Measurements from ENCODE around the gene GPRC5D. TPM values are rescaled to one million over a fixed set of nuclear protein-coding genes. Genes with fewer than 3 reads are reported as not detected.

Gene GPRC5D
- total and polyA plus RNA-seq, 2 donors (not counting 1 experiment from before 2014, with no cell fraction given) = 0.35 TPM; not detected in 1

DNA sequence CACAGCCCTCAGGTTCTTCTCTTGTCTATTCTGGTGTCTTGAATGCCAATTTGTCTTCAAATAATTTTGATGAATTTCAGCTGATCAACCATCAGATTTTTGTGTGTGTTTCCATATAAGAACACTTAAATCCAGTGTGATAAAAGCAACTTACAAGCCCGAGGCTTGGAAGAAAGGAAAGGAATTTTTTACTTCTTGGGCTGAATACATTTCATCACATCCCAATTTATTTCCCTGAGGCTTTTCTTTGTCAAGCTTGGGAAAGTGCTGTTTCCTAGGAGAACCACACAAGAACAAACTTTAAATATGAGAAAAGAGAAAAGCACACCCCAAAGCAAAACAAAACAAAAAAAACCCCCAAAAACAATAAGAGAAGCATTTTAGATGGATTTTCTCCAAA lies 26.6 kb downstream of the GPRC5D start:
- TF ChIP-seq, protein P1, sequence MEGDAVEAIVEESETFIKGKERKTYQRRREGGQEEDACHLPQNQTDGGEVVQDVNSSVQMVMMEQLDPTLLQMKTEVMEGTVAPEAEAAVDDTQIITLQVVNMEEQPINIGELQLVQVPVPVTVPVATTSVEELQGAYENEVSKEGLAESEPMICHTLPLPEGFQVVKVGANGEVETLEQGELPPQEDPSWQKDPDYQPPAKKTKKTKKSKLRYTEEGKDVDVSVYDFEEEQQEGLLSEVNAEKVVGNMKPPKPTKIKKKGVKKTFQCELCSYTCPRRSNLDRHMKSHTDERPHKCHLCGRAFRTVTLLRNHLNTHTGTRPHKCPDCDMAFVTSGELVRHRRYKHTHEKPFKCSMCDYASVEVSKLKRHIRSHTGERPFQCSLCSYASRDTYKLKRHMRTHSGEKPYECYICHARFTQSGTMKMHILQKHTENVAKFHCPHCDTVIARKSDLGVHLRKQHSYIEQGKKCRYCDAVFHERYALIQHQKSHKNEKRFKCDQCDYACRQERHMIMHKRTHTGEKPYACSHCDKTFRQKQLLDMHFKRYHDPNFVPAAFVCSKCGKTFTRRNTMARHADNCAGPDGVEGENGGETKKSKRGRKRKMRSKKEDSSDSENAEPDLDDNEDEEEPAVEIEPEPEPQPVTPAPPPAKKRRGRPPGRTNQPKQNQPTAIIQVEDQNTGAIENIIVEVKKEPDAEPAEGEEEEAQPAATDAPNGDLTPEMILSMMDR (conservative IDR thresholded peaks at IDR 0.05 in 1 of 2, IDR thresholded peaks at IDR 0.05 in 1 of 2; ENCODE audit: low read depth in 1 of 2, low read length in 2 of 2) = no peak
- no peak for TF ChIP-seq EZH2 (IDR thresholded peaks at IDR 0.05; ENCODE audit: low read length, missing control alignments)
- H3K36me3 ChIP-seq (ENCODE audit: control insufficient read depth, insufficient read depth, low read length) = no peaks in the 10 kb centered on the region
- H2AFZ ChIP-seq (ENCODE audit: low read length) = no peak overlapping the region
- H4K20me1 ChIP-seq (ENCODE audit: control insufficient read depth, extremely low read depth, insufficient read depth, low read length) = no peaks in the 10 kb centered on the region
- H3K4me1 ChIP-seq (ENCODE audit: control insufficient read depth, extremely low read depth, insufficient read depth, low read length) = peaks cover 3% of the 10 kb centered on the region
- H3K4me2 ChIP-seq (ENCODE audit: extremely low read depth, insufficient read depth, low read length) = no peak overlapping the region
- no peak overlapping the region for H3K27ac ChIP-seq (ENCODE audit: insufficient read depth, low read length)
- H3K4me3 ChIP-seq (replicated peaks in 1 of 4; ENCODE audit: control extremely low read depth in 1 of 4, insufficient read depth in 1 of 4, low read depth in 3 of 4, low read length in 4 of 4) = no peak overlapping the region
- DNase-seq (ENCODE audit: low read depth in 2 of 2) = no peak
- H3K79me2 ChIP-seq (ENCODE audit: control insufficient read depth, insufficient read depth, low read length) = no peaks in the 10 kb centered on the region
- no peaks in the 10 kb centered on the region for H3K9me3 ChIP-seq (ENCODE audit: control insufficient read depth, insufficient read depth, low read depth, low read length)
- H3K9ac ChIP-seq (ENCODE audit: insufficient read depth, low read length) = no peak overlapping the region
- H3K27me3 ChIP-seq (ENCODE audit: control insufficient read depth, insufficient read depth, low read length) = no peaks in the 10 kb centered on the region

DNA sequence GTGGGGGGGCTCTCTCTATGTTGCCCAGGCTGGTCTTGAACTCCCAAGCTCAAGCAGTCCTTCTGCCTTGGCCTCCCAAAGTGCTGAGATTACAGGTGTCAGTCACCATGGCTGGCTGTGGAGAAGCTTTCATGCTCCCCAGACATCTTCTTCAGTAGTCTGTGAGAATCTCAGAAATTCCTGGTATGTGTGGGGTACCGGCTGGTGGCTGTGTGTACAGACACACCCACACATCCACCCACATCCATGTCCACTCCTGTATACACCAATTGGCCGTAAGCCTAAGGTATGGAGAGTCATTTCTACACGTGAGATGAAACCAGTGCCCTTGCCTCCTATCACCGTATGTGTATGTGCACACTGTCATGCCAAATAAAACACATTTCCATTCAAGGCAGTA lies 27.8 kb downstream of the GPRC5D start:
- Histone ChIP-seq H2AFZ (ENCODE audit: low read length) (no peak overlapping the region), H3K9ac (ENCODE audit: insufficient read depth, low read length) (no peak overlapping the region), H4K20me1 (ENCODE audit: control insufficient read depth, extremely low read depth, insufficient read depth, low read length) (no peaks in the 10 kb centered on the region), H3K4me3 (replicated peaks in 1 of 4; ENCODE audit: control extremely low read depth in 1 of 4, insufficient read depth in 1 of 4, low read depth in 3 of 4, low read length in 4 of 4) (no peak overlapping the region), H3K27me3 (ENCODE audit: control insufficient read depth, insufficient read depth, low read length) (no peaks in the 10 kb centered on the region), H3K9me3 (ENCODE audit: control insufficient read depth, insufficient read depth, low read depth, low read length) (no peaks in the 10 kb centered on the region), H3K4me2 (ENCODE audit: extremely low read depth, insufficient read depth, low read length) (no peak overlapping the region), H3K4me1 (ENCODE audit: control insufficient read depth, extremely low read depth, insufficient read depth, low read length) (peaks cover 7% of the 10 kb centered on the region), H3K79me2 (ENCODE audit: control insufficient read depth, insufficient read depth, low read length) (no peaks in the 10 kb centered on the region), H3K36me3 (ENCODE audit: control insufficient read depth, insufficient read depth, low read length) (no peaks in the 10 kb centered on the region), H3K27ac (ENCODE audit: insufficient read depth, low read length) (no peak overlapping the region)
- no peak for TF ChIP-seq EZH2 (IDR thresholded peaks at IDR 0.05; ENCODE audit: low read length, missing control alignments)
- TF ChIP-seq, protein P1 (conservative IDR thresholded peaks at IDR 0.05 in 1 of 2, IDR thresholded peaks at IDR 0.05 in 1 of 2; ENCODE audit: low read depth in 1 of 2, low read length in 2 of 2) = no peak
- no peak for DNase-seq (ENCODE audit: low read depth in 2 of 2)

DNA sequence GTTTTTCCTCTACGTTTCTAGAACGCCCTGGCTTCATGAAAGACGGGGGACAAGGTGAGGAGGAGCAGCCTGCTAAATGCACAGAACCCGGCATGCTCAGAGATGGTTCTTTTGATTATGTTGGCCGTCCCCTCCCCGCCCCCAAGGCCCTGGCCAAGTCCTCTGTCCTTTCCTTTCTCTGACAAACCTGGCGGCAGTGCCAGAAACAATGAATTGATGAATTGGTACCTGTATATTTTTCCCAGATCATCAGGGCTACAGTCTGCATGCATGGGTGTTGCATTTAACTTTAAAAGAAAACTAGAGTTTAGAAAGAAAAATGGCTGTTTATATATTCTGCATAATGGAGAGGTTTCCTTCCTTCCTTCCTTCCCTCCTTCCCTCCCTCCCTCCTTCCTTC lies 29.0 kb downstream of the GPRC5D start:
- Histone ChIP-seq H4K20me1 (ENCODE audit: control insufficient read depth, extremely low read depth, insufficient read depth, low read length) (no peaks in the 10 kb centered on the region), H3K27me3 (ENCODE audit: control insufficient read depth, insufficient read depth, low read length) (no peaks in the 10 kb centered on the region), H3K9me3 (ENCODE audit: control insufficient read depth, insufficient read depth, low read depth, low read length) (no peaks in the 10 kb centered on the region), H3K4me3 (replicated peaks in 1 of 4; ENCODE audit: control extremely low read depth in 1 of 4, insufficient read depth in 1 of 4, low read depth in 3 of 4, low read length in 4 of 4) (no peak overlapping the region), H3K4me1 (ENCODE audit: control insufficient read depth, extremely low read depth, insufficient read depth, low read length) (peaks cover 7% of the 10 kb centered on the region), H3K9ac (ENCODE audit: insufficient read depth, low read length) (no peak overlapping the region), H3K4me2 (ENCODE audit: extremely low read depth, insufficient read depth, low read length) (no peak overlapping the region), H3K36me3 (ENCODE audit: control insufficient read depth, insufficient read depth, low read length) (no peaks in the 10 kb centered on the region), H3K79me2 (ENCODE audit: control insufficient read depth, insufficient read depth, low read length) (no peaks in the 10 kb centered on the region), H2AFZ (ENCODE audit: low read length) (no peak overlapping the region), H3K27ac (ENCODE audit: insufficient read depth, low read length) (no peak overlapping the region)
- no peak for DNase-seq (ENCODE audit: low read depth in 2 of 2)
- no peak for TF ChIP-seq EZH2 (IDR thresholded peaks at IDR 0.05; ENCODE audit: low read length, missing control alignments)
- TF ChIP-seq, protein P1 (conservative IDR thresholded peaks at IDR 0.05 in 1 of 2, IDR thresholded peaks at IDR 0.05 in 1 of 2; ENCODE audit: low read depth in 1 of 2, low read length in 2 of 2) = no peak

Measured in fibroblast of lung (primary cell).